ENCODE measurements around the gene CKMT1B. TPM values are rescaled to one million over a fixed set of nuclear protein-coding genes. Genes with fewer than 3 reads are reported as not detected.
"Not testable (repeated sequence)": the region's sequence is repeated elsewhere in the genome, so short reads cannot be mapped to it uniquely, and the experiment has no call there.

Gene CKMT1B
- total RNA-seq (not detected), polyA plus RNA-seq (not detected)

GRCh38 chr15:43593328-43594190 is at the start of gene CKMT1B:
CKMT1B (plus strand) TSS chr15:43594027; CDS start chr15:43594219, 192 bp downstream.
- H3K9me3 Mint-ChIP-seq; H3K27me3 ChIP-seq (ENCODE audit: insufficient read depth, low read length); H3K4me3 Mint-ChIP-seq; CTCF ChIA-PET (ENCODE audit: partially characterized antibody); H3K27ac ChIP-seq (ENCODE audit: low read depth, low read length); H3K4me3 ChIP-seq (ENCODE audit: low read length in 2 of 2); POLR2A ChIA-PET (ENCODE audit: partially characterized antibody); intact Hi-C loops (cut with micrococcal nuclease); H3K36me3 Mint-ChIP-seq; H3K36me3 ChIP-seq (ENCODE audit: insufficient read depth, low read length); DNase-seq; H3K4me1 ChIP-seq (ENCODE audit: insufficient read depth, low read length); H3K27ac Mint-ChIP-seq; H3K9me3 ChIP-seq (ENCODE audit: control insufficient read depth in 1 of 2, low read length in 2 of 2); H3K4me1 Mint-ChIP-seq: not testable (repeated sequence)
- H3K27me3 Mint-ChIP-seq: peaks cover 11 to 15% of the 10 kb centered on the region in 2 donors

- ChIA-PET POLR2A (ENCODE audit: partially characterized antibody) (no interaction called here), CTCF (ENCODE audit: partially characterized antibody) (no interaction called here)
- H3K27me3 ChIP-seq (ENCODE audit: insufficient read depth, low read length): no peaks in the 10 kb centered on the region
- Mint-ChIP-seq H3K36me3 (peaks cover 4 to 7% of the 10 kb centered on the region in 2 donors), H3K4me3 (no peak overlapping the region), H3K27ac (no peak overlapping the region), H3K4me1 (peaks cover 0 to 5% (median 0%) of the 10 kb centered on the region in 4 donors), H3K27me3 (no peaks in the 10 kb centered on the region), H3K9me3 (peaks cover 0 to 4% (median 0%) of the 10 kb centered on the region in 8 donors)
- H3K9me3 ChIP-seq (ENCODE audit: control insufficient read depth in 1 of 2, low read length in 2 of 2): no peaks in the 10 kb centered on the region
- no peak overlapping the region for H3K27ac ChIP-seq (ENCODE audit: low read depth, low read length)
- no peak overlapping the region for H3K4me3 ChIP-seq (ENCODE audit: low read length in 2 of 2)
- no peak for DNase-seq
- intact Hi-C loops (cut with micrococcal nuclease): no loop called here
- H3K4me1 ChIP-seq (ENCODE audit: insufficient read depth, low read length): no peaks in the 10 kb centered on the region
- no peaks in the 10 kb centered on the region for H3K36me3 ChIP-seq (ENCODE audit: insufficient read depth, low read length)
These were observed 49.6 kb upstream of the CKMT1B start for GRCh38 chr15:43544266-43544665.

GRCh38 chr15:43545426-43545825 is 48.4 kb upstream of the CKMT1B start:
- no peaks in the 10 kb centered on the region for H3K4me1 ChIP-seq (ENCODE audit: insufficient read depth, low read length)
- H3K27me3 Mint-ChIP-seq: no peaks in the 10 kb centered on the region
- H3K27me3 ChIP-seq (ENCODE audit: insufficient read depth, low read length): no peaks in the 10 kb centered on the region
- peaks cover 0 to 4% (median 0%) of the 10 kb centered on the region in 8 donors for H3K9me3 Mint-ChIP-seq
- no peaks in the 10 kb centered on the region for H3K9me3 ChIP-seq (ENCODE audit: control insufficient read depth in 1 of 2, low read length in 2 of 2)
- H3K4me3 ChIP-seq (ENCODE audit: low read length in 2 of 2): no peak overlapping the region
- H3K27ac ChIP-seq (ENCODE audit: low read depth, low read length): no peak overlapping the region
- intact Hi-C loops (cut with micrococcal nuclease): no loop called here
- no peaks in the 10 kb centered on the region for H3K36me3 ChIP-seq (ENCODE audit: insufficient read depth, low read length)
- peaks cover 0 to 5% (median 0%) of the 10 kb centered on the region in 4 donors for H3K4me1 Mint-ChIP-seq
- H3K27ac Mint-ChIP-seq: no peak overlapping the region
- CTCF ChIA-PET (ENCODE audit: partially characterized antibody): no interaction called here
- no peak for DNase-seq
- POLR2A ChIA-PET (ENCODE audit: partially characterized antibody): no interaction called here
- H3K4me3 Mint-ChIP-seq: no peak overlapping the region
- peaks cover 5 to 8% of the 10 kb centered on the region in 2 donors for H3K36me3 Mint-ChIP-seq

- no peaks in the 10 kb centered on the region for H3K4me1 ChIP-seq (ENCODE audit: insufficient read depth, low read length)
- no peak for DNase-seq
- H3K4me3 Mint-ChIP-seq: no peak overlapping the region
- no peaks in the 10 kb centered on the region for H3K27me3 ChIP-seq (ENCODE audit: insufficient read depth, low read length)
- H3K27ac ChIP-seq (ENCODE audit: low read depth, low read length): no peak overlapping the region
- H3K4me3 ChIP-seq (ENCODE audit: low read length in 2 of 2): no peak overlapping the region
- no peaks in the 10 kb centered on the region for H3K4me1 Mint-ChIP-seq
- POLR2A ChIA-PET (ENCODE audit: partially characterized antibody): no interaction called here
- peaks cover 0 to 4% (median 0%) of the 10 kb centered on the region in 8 donors for H3K9me3 Mint-ChIP-seq
- no peaks in the 10 kb centered on the region for H3K36me3 ChIP-seq (ENCODE audit: insufficient read depth, low read length)
- H3K27ac Mint-ChIP-seq: no peak overlapping the region
- intact Hi-C loops (cut with micrococcal nuclease): no loop called here
- CTCF ChIA-PET (ENCODE audit: partially characterized antibody): no interaction called here
- H3K36me3 Mint-ChIP-seq: peaks cover 12 to 15% of the 10 kb centered on the region in 2 donors
- no peaks in the 10 kb centered on the region for H3K9me3 ChIP-seq (ENCODE audit: control insufficient read depth in 1 of 2, low read length in 2 of 2)
- no peaks in the 10 kb centered on the region for H3K27me3 Mint-ChIP-seq
These were observed 46.3 kb upstream of the CKMT1B start for GRCh38 chr15:43547539-43547938.

- Mint-ChIP-seq H3K36me3 (peaks cover 13 to 15% of the 10 kb centered on the region in 2 donors), H3K27ac (peak overlapping the region in 1 of 7 donors; percentile 57), H3K27me3 (no peaks in the 10 kb centered on the region), H3K4me3 (no peak overlapping the region), H3K4me1 (no peaks in the 10 kb centered on the region), H3K9me3 (peaks cover 0 to 4% (median 0%) of the 10 kb centered on the region in 8 donors)
- H3K27ac ChIP-seq (ENCODE audit: low read depth, low read length): no peak overlapping the region
- CTCF ChIA-PET (ENCODE audit: partially characterized antibody): no interaction called here
- no peak for DNase-seq
- intact Hi-C loops (cut with micrococcal nuclease): no loop called here
- no peaks in the 10 kb centered on the region for H3K36me3 ChIP-seq (ENCODE audit: insufficient read depth, low read length)
- POLR2A ChIA-PET (ENCODE audit: partially characterized antibody): no interaction called here
- H3K9me3 ChIP-seq (ENCODE audit: control insufficient read depth in 1 of 2, low read length in 2 of 2): no peaks in the 10 kb centered on the region
- H3K4me1 ChIP-seq (ENCODE audit: insufficient read depth, low read length): no peaks in the 10 kb centered on the region
- no peak overlapping the region for H3K4me3 ChIP-seq (ENCODE audit: low read length in 2 of 2)
- no peaks in the 10 kb centered on the region for H3K27me3 ChIP-seq (ENCODE audit: insufficient read depth, low read length)
These were observed 43.1 kb upstream of the CKMT1B start for GRCh38 chr15:43550527-43551363.

GRCh38 chr15:43552256-43552655 is 41.6 kb upstream of the CKMT1B start:
- DNase-seq: no peak
- H3K4me1 ChIP-seq (ENCODE audit: insufficient read depth, low read length): no peaks in the 10 kb centered on the region
- H3K27ac Mint-ChIP-seq: no peak overlapping the region
- POLR2A ChIA-PET (ENCODE audit: partially characterized antibody): no interaction called here
- CTCF ChIA-PET (ENCODE audit: partially characterized antibody): no interaction called here
- H3K27ac ChIP-seq (ENCODE audit: low read depth, low read length): no peak overlapping the region
- H3K9me3 Mint-ChIP-seq: peaks cover 0 to 4% (median 0%) of the 10 kb centered on the region in 8 donors
- no peaks in the 10 kb centered on the region for H3K27me3 Mint-ChIP-seq
- H3K4me3 ChIP-seq (ENCODE audit: low read length in 2 of 2): no peak overlapping the region
- no peaks in the 10 kb centered on the region for H3K9me3 ChIP-seq (ENCODE audit: control insufficient read depth in 1 of 2, low read length in 2 of 2)
- no peak overlapping the region for H3K4me3 Mint-ChIP-seq
- H3K27me3 ChIP-seq (ENCODE audit: insufficient read depth, low read length): no peaks in the 10 kb centered on the region
- intact Hi-C loops (cut with micrococcal nuclease): no loop called here
- peaks cover 14 to 19% of the 10 kb centered on the region in 2 donors for H3K36me3 Mint-ChIP-seq
- H3K36me3 ChIP-seq (ENCODE audit: insufficient read depth, low read length): no peaks in the 10 kb centered on the region
- no peaks in the 10 kb centered on the region for H3K4me1 Mint-ChIP-seq

- no peaks in the 10 kb centered on the region for H3K9me3 Mint-ChIP-seq
- no peak overlapping the region for H3K4me3 Mint-ChIP-seq
- H3K27me3 Mint-ChIP-seq: no peaks in the 10 kb centered on the region
- H3K9me3 ChIP-seq (ENCODE audit: control insufficient read depth in 1 of 2, low read length in 2 of 2): no peaks in the 10 kb centered on the region
- CTCF ChIA-PET (ENCODE audit: partially characterized antibody): no interaction called here
- no peak overlapping the region for H3K4me3 ChIP-seq (ENCODE audit: low read length in 2 of 2)
- H3K4me1 ChIP-seq (ENCODE audit: insufficient read depth, low read length): no peaks in the 10 kb centered on the region
- H3K36me3 ChIP-seq (ENCODE audit: insufficient read depth, low read length): no peaks in the 10 kb centered on the region
- peaks cover 18 to 20% of the 10 kb centered on the region in 2 donors for H3K36me3 Mint-ChIP-seq
- no peak overlapping the region for H3K27ac ChIP-seq (ENCODE audit: low read depth, low read length)
- POLR2A ChIA-PET (ENCODE audit: partially characterized antibody): no interaction called here
- no peak overlapping the region for H3K27ac Mint-ChIP-seq
- DNase-seq: no peak
- H3K4me1 Mint-ChIP-seq: no peaks in the 10 kb centered on the region
- no peaks in the 10 kb centered on the region for H3K27me3 ChIP-seq (ENCODE audit: insufficient read depth, low read length)
- intact Hi-C loops (cut with micrococcal nuclease): no loop called here
These were observed 40.8 kb upstream of the CKMT1B start for GRCh38 chr15:43552986-43553385.
